ENCODE results near the gene POLD3.

DNA sequence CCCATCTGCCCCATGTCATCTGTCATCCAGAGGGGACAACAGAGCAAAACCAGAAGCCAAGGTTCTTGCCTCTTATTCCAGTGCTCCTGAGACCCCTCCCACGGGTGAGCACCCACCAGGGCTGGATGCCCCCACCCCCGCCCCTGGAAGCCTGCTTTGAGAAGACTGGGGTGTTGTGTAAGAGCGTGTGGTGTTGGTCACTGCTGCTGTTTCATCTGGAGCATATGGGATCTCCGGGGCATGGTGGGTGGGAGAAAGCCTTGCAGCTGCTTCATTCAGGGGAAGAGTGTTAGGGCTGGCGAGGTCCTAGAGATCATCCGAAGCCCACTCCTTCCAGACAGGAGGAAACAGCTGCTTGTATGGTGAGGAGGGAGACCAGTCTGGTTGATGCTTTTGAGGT, 84.7 kb downstream of the POLD3 start:
- no peak for TF ChIP-seq GATA2 (IDR thresholded peaks at IDR 0.05; ENCODE audit: low read depth, low read length)
- TF ChIP-seq GATA3 (IDR thresholded peaks at IDR 0.05; ENCODE audit: low read depth, low read length): no peak
